Ishikawa (cell line): Measurements from ENCODE around the gene RCAN2.
A peak's percentile ranks its signal among the peaks of the same experiment; 100 is the strongest.

Source experiments
- CEBPB ChIP-seq: IDR thresholded peaks from 2 replicates; pipeline ENCODE4 v1.6.1; 2012
- CREB1 ChIP-seq: IDR thresholded peaks from 2 replicates; pipeline ENCODE4 v1.6.1; 2012; ENCODE audit warnings: low read depth
- EGR1 ChIP-seq: IDR thresholded peaks from 2 replicates; pipeline ENCODE4 v1.6.1; 2012
- EP300 ChIP-seq: IDR thresholded peaks from 2 replicates; pipeline ENCODE4 v1.6.1; 2012; ENCODE audit warnings: borderline replicate concordance
- FOXM1 ChIP-seq: IDR thresholded peaks from 2 replicates; pipeline ENCODE4 v1.6.1; 2012; ENCODE audit warnings: low read depth, borderline replicate concordance
- NFIC ChIP-seq: IDR thresholded peaks from 2 replicates; pipeline ENCODE4 v1.6.1; 2012
- RAD21 ChIP-seq: IDR thresholded peaks from 2 replicates; pipeline ENCODE4 v1.6.1; 2012; ENCODE audit warnings: low read depth
- TAF1 ChIP-seq: IDR thresholded peaks from 2 replicates; pipeline ENCODE4 v1.6.1; 2012; ENCODE audit warnings: low read depth, mild to moderate bottlenecking
- TCF12 ChIP-seq: IDR thresholded peaks from 2 replicates; pipeline ENCODE4 v1.6.1; 2012; ENCODE audit warnings: low read depth
- TEAD4 ChIP-seq: IDR thresholded peaks from 2 replicates; pipeline ENCODE4 v1.6.1; 2012
- YY1 ChIP-seq: IDR thresholded peaks from 2 replicates; pipeline ENCODE4 v1.6.1; 2012; ENCODE audit warnings: low read depth
- ZBTB7A ChIP-seq: IDR thresholded peaks from 2 replicates; pipeline ENCODE4 v1.6.1; 2012; ENCODE audit warnings: low read depth
- TF ChIP-seq, protein P1 (sequence below): IDR thresholded peaks from 2 replicates; pipeline ENCODE4 v1.6.1; 2012
- TF ChIP-seq, protein P2 (sequence below): IDR thresholded peaks from 2 replicates; pipeline ENCODE4 v1.6.1; 2012; ENCODE audit warnings: low read depth, mild to moderate bottlenecking
- TF ChIP-seq, protein P3 (sequence below): IDR thresholded peaks from 2 replicates; pipeline ENCODE4 v1.6.1; 2012

The RCAN2 gene

DNA sequence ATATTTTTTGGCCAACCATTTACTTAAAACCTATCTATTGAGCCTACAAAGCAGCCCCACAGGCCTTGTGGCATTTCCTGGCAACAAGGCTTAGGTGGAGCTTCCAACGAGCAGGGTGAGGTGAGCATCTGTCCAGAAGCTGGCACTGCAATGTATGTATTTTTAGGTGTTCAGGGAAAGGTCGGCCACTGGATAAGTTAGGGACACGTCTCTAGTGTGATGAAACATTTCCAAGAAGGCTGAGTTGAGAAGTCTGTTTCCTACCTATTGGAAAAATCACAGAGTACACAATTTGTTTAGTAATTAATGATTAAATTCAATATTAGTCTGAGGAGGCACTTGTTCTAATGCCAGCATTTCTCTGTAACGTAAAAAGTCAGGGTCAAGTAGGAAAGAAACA is 17.8 kb upstream of the RCAN2 start:
- TF ChIP-seq CEBPB: no peak
- TF ChIP-seq, protein P1, sequence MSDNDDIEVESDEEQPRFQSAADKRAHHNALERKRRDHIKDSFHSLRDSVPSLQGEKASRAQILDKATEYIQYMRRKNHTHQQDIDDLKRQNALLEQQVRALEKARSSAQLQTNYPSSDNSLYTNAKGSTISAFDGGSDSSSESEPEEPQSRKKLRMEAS: no peak
- TF ChIP-seq RAD21: no peak
- TF ChIP-seq TAF1: no peak
- TF ChIP-seq, protein P2, sequence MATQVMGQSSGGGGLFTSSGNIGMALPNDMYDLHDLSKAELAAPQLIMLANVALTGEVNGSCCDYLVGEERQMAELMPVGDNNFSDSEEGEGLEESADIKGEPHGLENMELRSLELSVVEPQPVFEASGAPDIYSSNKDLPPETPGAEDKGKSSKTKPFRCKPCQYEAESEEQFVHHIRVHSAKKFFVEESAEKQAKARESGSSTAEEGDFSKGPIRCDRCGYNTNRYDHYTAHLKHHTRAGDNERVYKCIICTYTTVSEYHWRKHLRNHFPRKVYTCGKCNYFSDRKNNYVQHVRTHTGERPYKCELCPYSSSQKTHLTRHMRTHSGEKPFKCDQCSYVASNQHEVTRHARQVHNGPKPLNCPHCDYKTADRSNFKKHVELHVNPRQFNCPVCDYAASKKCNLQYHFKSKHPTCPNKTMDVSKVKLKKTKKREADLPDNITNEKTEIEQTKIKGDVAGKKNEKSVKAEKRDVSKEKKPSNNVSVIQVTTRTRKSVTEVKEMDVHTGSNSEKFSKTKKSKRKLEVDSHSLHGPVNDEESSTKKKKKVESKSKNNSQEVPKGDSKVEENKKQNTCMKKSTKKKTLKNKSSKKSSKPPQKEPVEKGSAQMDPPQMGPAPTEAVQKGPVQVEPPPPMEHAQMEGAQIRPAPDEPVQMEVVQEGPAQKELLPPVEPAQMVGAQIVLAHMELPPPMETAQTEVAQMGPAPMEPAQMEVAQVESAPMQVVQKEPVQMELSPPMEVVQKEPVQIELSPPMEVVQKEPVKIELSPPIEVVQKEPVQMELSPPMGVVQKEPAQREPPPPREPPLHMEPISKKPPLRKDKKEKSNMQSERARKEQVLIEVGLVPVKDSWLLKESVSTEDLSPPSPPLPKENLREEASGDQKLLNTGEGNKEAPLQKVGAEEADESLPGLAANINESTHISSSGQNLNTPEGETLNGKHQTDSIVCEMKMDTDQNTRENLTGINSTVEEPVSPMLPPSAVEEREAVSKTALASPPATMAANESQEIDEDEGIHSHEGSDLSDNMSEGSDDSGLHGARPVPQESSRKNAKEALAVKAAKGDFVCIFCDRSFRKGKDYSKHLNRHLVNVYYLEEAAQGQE: no peak
- no peak for TF ChIP-seq ZBTB7A
- TF ChIP-seq EP300: no peak
- TF ChIP-seq, protein P3, sequence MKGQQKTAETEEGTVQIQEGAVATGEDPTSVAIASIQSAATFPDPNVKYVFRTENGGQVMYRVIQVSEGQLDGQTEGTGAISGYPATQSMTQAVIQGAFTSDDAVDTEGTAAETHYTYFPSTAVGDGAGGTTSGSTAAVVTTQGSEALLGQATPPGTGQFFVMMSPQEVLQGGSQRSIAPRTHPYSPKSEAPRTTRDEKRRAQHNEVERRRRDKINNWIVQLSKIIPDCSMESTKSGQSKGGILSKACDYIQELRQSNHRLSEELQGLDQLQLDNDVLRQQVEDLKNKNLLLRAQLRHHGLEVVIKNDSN: no peak
- no peak for TF ChIP-seq FOXM1
- no peak for TF ChIP-seq CREB1
- TF ChIP-seq TEAD4: no peak
- no peak for TF ChIP-seq EGR1
- TF ChIP-seq YY1: no peak
- no peak for TF ChIP-seq NFIC
- no peak for TF ChIP-seq TCF12

DNA sequence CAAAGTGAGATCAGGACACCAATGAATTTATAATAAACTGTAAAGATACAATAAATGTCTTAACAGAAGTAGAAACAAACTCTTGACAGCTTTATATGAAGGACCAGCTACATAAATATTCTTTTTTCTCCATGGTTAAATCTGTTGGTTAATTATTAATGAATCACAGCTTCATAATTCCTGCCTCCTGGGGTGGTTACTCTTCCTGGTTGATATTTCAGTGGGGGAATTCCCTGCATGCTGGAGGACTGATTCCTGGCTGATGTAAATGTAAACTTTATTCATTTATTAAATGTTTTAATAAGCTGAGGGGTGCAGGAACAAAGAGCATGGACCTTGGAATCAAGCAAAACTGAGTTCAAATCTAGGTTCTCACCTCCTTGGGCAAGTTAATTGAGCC is 16.2 kb upstream of the RCAN2 start:
- no peak for TF ChIP-seq CEBPB
- no peak for TF ChIP-seq TEAD4
- TF ChIP-seq TAF1: no peak
- no peak for TF ChIP-seq EP300
- no peak for TF ChIP-seq EGR1
- no peak for TF ChIP-seq FOXM1
- no peak for TF ChIP-seq YY1
- TF ChIP-seq CREB1: no peak
- TF ChIP-seq ZBTB7A: no peak
- no peak for TF ChIP-seq TCF12
- no peak for TF ChIP-seq RAD21
- TF ChIP-seq NFIC: no peak
- TF ChIP-seq, protein P2: no peak
- TF ChIP-seq, protein P1: no peak
- TF ChIP-seq, protein P3: no peak

DNA sequence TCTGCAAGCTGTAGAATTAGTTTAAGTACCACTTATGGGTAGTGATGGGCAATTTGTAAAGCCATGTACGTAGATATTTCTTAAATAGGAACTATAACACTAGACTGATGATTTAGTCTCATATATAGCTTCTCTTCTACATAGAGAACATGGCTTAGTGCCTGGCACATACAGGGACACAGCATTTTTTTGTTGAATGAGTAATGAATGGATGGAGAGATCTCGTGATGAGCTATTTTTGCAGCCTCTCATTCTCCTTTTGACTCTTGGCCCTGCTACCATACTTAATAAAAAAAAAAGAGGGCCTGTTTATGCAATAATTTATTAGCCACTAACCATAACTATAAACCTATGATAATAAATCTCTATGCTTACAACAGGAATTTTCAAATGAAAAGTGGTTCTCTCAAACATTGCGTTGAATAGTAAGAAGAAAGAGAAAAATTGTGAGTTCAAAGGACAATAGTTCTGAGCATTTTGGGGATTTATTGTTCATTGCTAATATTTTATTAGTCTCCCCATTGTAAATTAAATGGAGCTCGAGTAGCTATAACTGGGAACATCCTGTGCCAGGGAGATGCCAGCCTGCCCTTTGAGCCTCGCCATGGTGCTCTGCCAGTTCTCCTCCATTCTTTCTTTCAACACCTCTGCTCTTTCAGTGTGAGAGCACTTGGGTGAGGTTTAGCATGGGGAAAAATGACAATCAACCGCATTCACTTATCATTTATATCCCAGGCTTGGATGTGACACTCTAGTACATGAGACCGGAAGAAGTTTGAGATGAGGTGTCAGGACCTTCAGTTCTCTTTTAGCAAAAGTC is 14.7 kb upstream of the RCAN2 start:
- TF ChIP-seq FOXM1: no peak
- TF ChIP-seq TAF1: no peak

DNA sequence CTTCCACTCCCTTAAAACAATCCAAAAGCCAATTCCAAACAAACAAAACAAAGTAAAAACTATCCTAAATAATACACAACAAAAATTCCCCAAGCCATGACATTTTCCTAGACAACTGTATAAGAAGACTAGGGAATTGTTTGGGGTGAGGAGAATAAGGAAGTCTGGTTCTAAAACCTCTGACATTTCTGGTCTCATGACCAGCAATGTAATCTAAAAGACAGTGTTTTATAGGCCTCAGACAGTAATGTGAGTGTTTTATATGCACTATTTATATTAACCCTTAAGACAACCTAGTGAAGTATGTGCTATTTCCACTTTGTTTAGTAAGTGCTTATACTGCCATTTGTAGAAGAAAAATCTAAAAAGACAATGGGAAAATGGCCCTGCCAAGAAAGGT is 13.0 kb upstream of the RCAN2 start:
- no peak for TF ChIP-seq NFIC
- TF ChIP-seq, protein P3: no peak

DNA sequence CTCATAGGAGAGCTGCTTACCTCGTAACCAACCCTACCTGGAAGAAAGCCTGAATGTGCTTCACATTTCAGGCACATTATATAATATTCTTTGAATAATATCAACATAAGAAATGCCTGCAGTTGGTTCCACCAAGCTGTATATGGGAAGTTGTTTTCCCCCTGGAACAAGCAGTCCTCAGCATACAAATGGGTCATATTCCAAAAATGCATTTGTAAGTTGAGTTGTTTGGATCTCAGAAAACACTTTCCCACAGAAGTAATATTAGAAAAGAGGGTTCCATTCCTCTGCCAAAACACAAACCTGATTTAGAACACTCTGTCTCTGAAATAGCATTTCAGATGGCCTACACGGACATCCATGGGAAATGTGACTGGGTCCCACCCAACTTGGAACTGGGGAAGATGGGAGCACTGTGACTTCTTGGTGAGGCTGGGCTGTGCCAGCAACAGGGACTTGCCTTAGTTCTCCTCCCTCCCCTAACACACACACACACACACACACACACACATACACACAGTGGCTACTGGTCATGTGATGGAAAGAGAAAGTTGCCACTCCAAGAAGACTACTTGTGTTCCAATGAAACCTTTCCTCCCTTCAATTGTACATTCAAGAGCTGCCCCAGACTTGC is 11.4 kb upstream of the RCAN2 start:
- TF ChIP-seq NFIC (no peak), RAD21 (no peak), ZBTB7A (no peak)
- TF ChIP-seq, protein P3: peak; percentile 25; the same call in 1 of the 2 replicates
